NOMO-1 treated with dmso at 0.1 percent for 144 hours (cell line): ENCODE measurements around the gene ACADS.
"Not testable (repeated sequence)": the region's sequence is repeated elsewhere in the genome, so short reads cannot be mapped to it uniquely, and the experiment has no call there.

Experiments
- DNase-seq: peaks from one replicate; lab custom pipeline; 2025; ENCODE audit not compliant: unreplicated experiment; lab: John Stamatoyannopoulos, UW

Gene ACADS

GRCh38 chr12:120725151-120725658, 421 bp upstream of the ACADS start:
- no peak for DNase-seq

GRCh38 chr12:120726510-120726793, 826 bp downstream of the ACADS start:
- DNase-seq, result no peak

GRCh38 chr12:120726961-120727360, 1.3 kb downstream of the ACADS start:
- no peak for DNase-seq

GRCh38 chr12:120732198-120732597, 6.6 kb downstream of the ACADS start:
- not testable (repeated sequence) for DNase-seq

- DNase-seq, result no peak
These were observed 7.9 kb downstream of the ACADS start for GRCh38 chr12:120733574-120733973.

GRCh38 chr12:120734210-120734609, 8.6 kb downstream of the ACADS start:
- DNase-seq, result no peak

- DNase-seq, result no peak
These were observed 9.6 kb downstream of the ACADS start for GRCh38 chr12:120735181-120735580.

- no peak for DNase-seq
These were observed 11.0 kb downstream of the ACADS start for GRCh38 chr12:120736404-120737331.

- no peak for DNase-seq
These were observed 12.1 kb downstream of the ACADS start for GRCh38 chr12:120737557-120738251.

- DNase-seq, result no peak
These were observed 12.8 kb downstream of the ACADS start for GRCh38 chr12:120738252-120739030.

- no peak for DNase-seq
These were observed 13.6 kb downstream of the ACADS start for GRCh38 chr12:120739031-120739762.

- DNase-seq, result no peak
These were observed 14.4 kb downstream of the ACADS start for GRCh38 chr12:120739821-120740613.

GRCh38 chr12:120740871-120741270, 15.2 kb downstream of the ACADS start:
- no peak for DNase-seq

GRCh38 chr12:120741476-120742421, 16.1 kb downstream of the ACADS start:
- no peak for DNase-seq

GRCh38 chr12:120744922-120745493, 19.4 kb downstream of the ACADS start:
- no peak for DNase-seq

- DNase-seq, result no peak
These were observed 22.6 kb downstream of the ACADS start for GRCh38 chr12:120748242-120748641.

- DNase-seq, result no peak
These were observed 23.6 kb downstream of the ACADS start for GRCh38 chr12:120749256-120749655.

- DNase-seq, result no peak
These were observed 25.2 kb downstream of the ACADS start for GRCh38 chr12:120750806-120751205.
